ENCODE results near the gene IL31RA.

- TF ChIP-seq SP1 (IDR thresholded peaks at IDR 0.05) (no peak), TARDBP (IDR thresholded peaks at IDR 0.05) (no peak), NFRKB (IDR thresholded peaks at IDR 0.05) (no peak), ARNT (IDR thresholded peaks at IDR 0.05) (no peak), HDGF (IDR thresholded peaks at IDR 0.05; ENCODE audit: borderline replicate concordance) (no peak), BHLHE40 (IDR thresholded peaks at IDR 0.05; ENCODE audit: borderline replicate concordance) (no peak)
Observed at GRCh38 chr5:55880453-55880852, 29.3 kb downstream of the IL31RA start.

Data from HEK293T (cell line).